ENCODE results near the gene PLAC1.

The PLAC1 gene

GRCh38 chrX:134572816-134573682 lies 85.2 kb downstream of the PLAC1 start:
- no peak for DNase-seq

DNA sequence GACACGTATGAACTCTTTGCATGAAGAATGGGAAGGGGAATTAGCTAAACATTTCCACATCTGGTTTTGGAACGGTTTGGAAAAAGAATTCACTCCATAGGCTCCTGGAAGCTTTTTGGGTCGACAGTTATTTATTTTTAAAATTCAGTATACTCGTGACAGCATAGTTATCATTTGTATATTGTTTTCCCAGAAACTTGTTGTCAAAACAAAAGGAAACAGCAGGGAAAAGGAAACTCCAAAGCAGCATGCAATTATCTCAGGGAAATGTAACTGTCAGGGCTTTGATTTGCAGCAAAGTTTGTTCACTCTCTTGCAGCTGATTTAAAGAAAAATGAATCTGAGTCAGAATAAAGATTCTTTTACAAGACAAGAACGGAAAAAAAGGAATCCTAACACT lies 86.5 kb downstream of the PLAC1 start:
- DNase-seq: no peak

- DNase-seq: no peak
Observed at GRCh38 chrX:134570899-134571298, 87.4 kb downstream of the PLAC1 start.

- no peak for DNase-seq
Observed at GRCh38 chrX:134570509-134570846, 87.8 kb downstream of the PLAC1 start.

- no peak for DNase-seq
Observed at GRCh38 chrX:134569306-134569705, 89.0 kb downstream of the PLAC1 start.

DNA sequence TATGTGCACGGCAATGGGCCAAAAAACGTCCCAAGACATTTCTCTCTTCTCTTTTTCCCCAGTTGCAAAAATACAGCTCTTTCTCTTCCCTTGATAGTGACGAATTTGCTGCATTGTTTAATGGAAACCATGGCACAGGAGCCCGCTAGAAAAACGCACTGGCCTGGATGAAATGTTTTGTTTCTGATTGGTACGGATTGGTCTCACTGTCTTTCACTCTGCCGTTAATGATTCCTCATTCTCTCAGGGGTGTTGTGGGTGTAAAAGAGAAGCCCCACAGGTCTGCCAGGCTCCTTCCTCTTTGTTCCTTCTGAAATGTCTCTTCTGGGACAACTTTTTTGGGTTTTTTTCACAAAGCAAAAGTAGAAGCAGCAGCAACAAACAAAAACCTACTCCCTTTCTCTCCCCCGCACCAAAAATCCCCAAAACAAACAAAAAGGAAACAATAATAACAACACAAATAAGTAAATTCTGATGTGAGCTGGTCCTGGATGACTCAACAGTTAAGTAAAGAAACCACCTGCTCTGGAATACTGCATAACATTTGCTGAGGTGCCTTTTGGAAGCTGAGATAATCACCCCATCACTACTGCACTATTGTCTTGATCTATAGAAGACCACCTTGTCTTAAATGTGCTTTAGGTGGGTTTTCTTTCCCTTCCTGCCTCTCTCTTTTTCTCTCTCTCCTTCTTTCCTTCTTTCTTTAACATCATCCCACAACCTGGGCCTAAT lies 89.8 kb downstream of the PLAC1 start:
- no peak for DNase-seq

GRCh38 chrX:134566506-134566905 lies 91.8 kb downstream of the PLAC1 start:
- no peak for DNase-seq

DNA sequence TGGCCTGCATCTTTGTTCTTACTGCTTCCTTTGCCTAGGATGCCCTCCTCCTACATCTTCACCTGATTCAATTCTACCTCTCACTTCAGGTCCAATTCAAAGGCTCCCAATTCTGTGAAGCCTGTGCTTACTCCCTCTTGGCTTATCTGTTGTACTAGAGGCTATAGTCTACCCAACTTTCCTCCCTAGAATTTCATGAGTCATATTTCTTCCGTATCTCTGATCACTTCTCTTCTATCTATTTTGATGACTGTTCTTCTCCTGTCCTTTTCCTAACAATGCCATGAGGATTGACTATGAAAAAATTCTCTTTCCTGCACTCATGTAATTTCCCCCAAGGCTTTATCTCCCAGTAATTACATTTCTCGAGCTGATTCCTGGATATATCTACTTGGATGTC lies 96.3 kb downstream of the PLAC1 start:
- DNase-seq: no peak

DNA sequence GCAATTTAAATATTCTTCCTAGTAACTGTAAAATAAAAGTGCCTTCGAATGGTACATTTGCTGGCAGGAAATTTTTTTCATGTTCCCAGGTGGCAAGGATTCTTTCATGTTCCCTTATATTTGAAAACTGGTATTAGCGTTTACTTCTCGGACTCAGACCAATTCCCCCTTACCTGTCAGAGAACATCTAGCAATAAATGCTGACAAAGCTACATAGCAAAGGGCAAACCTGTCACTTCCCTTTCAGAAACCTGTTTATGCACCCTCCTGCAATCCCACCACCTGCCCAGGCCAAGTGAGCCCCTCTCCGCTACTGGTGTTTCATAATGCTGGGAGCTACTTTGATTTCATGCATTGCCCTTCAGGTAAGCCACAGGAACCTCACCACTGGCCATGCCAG lies 100.1 kb downstream of the PLAC1 start:
- no peak for DNase-seq

DNA sequence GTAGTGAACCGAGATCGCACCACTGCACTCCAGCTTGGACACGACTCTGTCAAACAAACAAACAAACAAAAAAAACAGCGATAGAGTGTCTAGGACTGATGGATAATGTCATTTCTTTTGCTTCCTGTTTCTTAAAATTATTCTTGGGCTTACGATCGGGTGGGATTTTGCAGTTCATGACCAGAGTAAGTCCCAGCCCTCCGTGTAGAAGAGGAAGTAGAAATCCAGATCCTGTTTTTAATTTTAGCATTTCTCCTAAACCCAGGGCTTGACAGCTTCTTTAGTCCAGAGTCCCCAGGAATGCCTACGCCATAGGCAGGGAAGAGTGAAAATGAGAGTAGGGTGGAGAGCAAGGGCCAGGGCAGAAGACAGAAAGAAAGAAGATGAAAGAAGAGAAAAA lies 104.0 kb downstream of the PLAC1 start:
- no peak for DNase-seq

DNA sequence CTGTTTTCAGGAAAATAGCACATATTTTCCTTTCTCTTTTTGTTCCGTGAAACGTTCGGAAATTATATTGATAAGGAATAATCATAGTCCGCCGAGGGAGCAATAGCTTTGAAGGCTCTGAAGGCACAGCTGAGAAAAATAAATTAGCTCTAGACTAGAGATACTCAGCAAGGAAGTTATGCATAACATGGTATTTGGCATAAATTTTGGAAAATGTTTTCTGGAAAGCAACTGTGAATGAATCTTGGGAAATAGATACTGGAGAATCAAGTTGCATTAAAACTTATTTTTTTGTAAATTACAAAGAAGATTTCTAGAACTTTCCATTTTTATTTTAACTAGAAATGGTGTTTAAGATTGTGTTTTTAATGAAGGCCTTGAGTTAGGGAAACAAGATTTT lies 105.9 kb downstream of the PLAC1 start:
- no peak for DNase-seq

- DNase-seq: no peak
Observed at GRCh38 chrX:134551376-134552048, 106.8 kb downstream of the PLAC1 start.

- no peak for DNase-seq
Observed at GRCh38 chrX:134548257-134549201, 109.7 kb downstream of the PLAC1 start.

GRCh38 chrX:134547047-134547679 lies 111.1 kb downstream of the PLAC1 start:
- DNase-seq: no peak

DNA sequence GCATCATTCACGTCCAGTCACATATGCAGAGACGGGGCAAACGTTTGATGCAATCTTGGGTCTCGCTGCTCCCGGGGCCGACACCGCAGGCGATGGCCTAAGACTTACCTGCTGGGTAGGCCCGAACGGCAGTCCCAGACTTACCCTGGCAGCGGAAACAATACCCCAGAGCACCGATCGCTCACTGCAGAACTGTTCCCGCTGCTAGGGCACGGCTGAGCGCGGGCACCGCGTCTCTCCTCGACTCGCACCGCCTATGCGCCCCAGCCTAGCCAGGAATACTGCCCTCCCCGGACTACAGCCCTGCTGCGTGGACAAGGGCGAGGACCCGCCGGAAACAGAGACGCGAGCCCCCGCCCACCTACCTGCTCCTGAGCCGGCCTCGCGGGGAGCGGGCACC lies 112.1 kb downstream of the PLAC1 start:
- no peak for DNase-seq

GRCh38 chrX:134545510-134545909 lies 112.8 kb downstream of the PLAC1 start:
- DNase-seq: no peak

DNA sequence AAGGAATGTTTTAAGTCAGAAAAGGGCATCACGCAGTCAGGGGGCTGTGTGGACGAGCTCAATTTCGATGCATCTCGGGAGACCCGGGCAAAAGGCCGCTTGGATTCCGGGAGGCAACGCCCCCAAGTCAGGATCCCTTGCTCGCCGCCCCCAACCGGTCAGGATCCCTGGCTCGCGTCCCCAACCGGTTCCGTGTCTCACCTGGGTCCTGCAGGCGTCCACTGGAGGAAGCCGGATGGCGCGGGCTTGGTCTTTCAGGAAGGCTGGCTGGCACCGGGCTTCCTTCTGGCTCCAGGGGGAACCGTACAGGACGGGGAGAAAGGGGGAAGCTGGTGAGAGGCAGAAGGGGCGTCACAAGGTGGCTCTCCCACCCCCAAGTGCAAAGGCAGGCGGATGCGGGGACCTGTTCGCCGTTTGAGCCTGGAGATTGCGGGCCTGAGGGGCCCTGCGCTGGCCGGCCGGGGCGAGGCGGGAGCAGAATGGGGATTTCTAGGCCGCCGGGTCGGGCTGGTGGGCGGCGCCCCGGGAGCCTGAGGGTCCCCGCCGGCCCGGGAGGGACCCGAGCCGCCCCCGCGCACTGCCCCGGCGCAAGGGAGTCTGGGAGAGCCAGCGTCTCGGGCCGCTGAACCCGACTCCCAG lies 113.6 kb downstream of the PLAC1 start:
- no peak for DNase-seq

GRCh38 chrX:134544135-134544512 lies 114.1 kb downstream of the PLAC1 start:
- DNase-seq: no peak

- DNase-seq: no peak
Observed at GRCh38 chrX:134543288-134543687, 115.0 kb downstream of the PLAC1 start.

- DNase-seq: no peak
Observed at GRCh38 chrX:134542485-134542884, 115.8 kb downstream of the PLAC1 start.

GRCh38 chrX:134541906-134542305 lies 116.4 kb downstream of the PLAC1 start:
- DNase-seq: no peak

- DNase-seq: no peak
Observed at GRCh38 chrX:134538316-134538715, 120.0 kb downstream of the PLAC1 start.

Data from stimulated activated CD4-positive, alpha-beta T cell treated with anti-CD3 and anti-CD28 coated beads, Interleukin-2, amount 100 ng/mL, for 48 hours (primary cell).